Measurements from ENCODE around the gene SIX6.
"Not testable (repeated sequence)": the region's sequence is repeated elsewhere in the genome, so short reads cannot be mapped to it uniquely, and the experiment has no call there.

Gene SIX6

DNA sequence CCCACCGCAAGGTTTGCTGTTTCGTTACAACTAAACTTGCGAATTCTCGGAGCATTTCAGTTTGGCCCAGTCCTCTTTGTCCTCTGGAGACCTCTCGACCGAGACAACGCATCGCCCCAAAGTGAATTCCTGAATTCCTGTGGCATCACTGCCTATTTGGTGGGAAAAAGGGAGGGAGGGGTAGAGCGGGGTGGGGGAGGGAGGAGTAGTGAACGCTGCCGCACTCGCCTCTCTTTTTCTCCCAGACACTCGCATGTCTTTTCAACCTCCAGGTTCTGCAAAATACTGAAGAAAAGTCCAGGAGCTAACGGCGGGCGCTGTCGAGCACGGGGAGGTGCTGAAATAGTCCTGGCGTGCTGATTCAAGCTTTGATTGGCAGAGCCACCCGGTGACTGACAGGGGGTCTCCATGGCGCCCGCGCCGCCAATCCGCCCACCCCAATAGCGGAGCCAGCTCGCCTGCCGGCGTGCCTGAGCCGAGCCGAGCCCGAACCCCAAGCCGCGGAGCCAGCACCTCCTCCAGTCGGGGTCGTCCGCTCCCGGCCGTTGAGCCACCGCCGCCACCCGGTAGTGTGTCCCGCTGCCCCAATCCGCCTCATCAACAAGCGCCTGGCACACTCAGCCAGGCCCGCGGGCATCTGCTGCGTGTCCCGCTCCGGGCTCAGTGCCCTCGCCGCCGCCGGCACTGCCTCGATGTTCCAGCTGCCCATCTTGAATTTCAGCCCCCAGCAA, at the start of gene SIX6:
TSS of gene SIX6 (plus strand) at position 440 of the 731 bp plus-strand sequence. CDS start at position 693, 253 bp downstream.
- DNase-seq = peak; percentile 68

DNA sequence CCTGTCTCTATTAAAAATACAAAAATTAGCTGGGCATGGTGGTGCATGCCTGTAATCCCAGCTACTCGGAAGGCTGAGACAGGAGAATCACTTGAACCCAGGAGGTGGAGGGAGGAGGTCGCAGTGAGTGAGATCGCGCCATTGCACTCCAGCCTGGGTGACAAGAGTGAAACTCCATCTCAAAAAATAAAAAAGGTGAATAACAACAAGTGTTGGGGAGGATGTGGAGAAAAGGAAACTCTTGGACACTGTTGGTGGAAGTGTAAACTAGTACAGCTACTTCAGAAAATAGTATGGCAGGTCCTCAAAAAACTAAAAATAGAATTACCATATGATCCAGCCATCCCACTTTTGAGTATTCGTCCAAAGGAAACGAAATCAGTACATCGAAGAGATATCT, 28.7 kb upstream of the SIX6 start:
- not testable (repeated sequence) for DNase-seq

DNA sequence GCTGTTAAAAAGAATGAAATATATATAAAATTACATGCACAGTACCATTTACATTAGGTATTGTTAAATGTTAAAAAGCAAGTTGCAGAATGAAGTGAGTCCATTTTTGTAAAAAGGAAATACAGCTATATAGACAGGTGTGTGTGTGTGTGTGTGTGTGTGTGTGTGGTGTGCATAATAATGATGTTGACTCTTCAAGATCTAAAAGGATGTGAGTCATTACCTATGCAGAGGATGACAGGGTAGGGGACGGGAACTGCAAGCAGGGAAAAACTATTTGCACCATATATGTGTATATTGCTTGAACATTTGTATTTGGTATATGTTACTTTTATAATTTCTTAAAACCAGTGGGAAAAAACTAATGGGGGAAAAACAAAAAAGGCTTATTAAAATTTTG, 26.2 kb upstream of the SIX6 start:
- no peak for DNase-seq

DNA sequence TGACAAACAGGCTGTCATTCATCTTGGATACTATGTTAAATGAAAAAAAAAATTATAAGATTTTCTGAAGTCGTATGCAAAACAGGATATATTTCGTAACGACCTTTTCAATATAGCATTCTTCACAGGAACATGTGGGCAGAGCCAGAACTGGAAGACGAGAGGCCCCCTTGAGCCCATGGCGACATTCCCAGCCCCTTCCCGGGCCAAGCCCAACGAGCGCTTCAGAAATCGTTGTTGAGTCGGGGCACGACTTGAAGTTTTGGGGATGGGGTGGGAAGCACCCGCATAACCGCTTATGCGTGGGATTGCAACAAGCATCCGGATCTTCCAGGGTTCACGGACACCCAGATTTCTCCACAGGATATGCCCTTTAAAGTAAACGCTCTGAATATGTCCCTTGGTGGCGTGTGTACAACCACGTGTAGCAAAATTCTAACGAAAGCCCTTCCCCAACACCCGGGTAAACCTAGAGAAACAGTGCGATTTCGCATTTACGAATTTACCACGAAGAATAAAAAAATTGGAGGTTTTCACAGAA, 23.8 kb upstream of the SIX6 start:
- no peak for DNase-seq

DNA sequence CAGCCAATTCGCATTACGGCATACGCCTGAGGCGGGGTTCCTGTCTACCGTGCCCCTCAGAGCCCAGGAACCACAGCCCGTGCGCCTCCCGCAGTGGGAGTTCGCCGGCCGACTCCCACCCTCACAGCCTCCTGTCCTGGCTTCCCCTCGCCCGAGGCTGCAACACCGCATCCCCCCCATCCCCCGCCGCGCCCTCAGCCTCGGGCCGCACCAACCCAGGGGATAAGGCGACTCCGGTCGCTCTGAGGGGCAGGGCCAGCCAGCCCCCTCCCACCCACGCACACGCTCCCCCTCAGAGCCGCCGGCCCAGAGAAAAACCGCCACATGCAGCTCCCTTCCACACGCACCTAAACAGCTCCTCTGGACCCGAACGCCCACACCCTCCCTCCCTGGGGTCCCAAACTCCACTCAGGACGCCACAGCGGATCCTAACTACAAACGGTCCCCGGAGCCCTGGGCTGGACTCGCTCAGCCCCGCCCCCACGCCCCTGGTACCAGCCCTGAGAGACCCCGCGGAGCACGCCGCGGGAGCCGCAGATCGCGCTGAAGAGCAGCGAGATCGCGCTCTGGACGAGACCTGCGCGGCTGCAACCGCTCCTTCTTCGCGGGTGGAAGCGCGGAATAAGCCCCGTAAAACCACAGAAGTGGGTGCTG, 23.2 kb upstream of the SIX6 start, which contains the start of gene C14orf39:
TSS of gene C14orf39 (minus strand) at position 466 of the 654 bp plus-strand sequence. CDS start 985 bp downstream, outside the sequence.
- no peak for DNase-seq

DNA sequence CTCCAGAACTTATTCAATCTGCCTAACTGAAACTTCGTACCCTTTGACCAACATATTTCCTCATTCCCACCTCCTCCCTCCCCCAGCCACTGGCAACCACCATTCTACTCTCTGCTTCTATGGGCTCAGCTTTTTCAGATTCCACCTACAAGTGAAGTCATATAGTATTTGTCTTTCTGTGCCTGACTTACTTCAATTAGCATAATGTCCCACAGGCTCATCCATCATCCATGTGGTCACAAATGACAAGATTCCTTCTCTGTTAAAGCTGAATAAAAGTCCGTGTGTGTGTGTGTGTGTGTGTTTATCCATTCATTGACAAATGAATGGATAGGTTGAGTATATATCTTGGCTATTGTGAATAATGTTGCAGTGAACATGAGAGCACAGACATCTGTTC, 21.7 kb upstream of the SIX6 start:
- DNase-seq = no peak

DNA sequence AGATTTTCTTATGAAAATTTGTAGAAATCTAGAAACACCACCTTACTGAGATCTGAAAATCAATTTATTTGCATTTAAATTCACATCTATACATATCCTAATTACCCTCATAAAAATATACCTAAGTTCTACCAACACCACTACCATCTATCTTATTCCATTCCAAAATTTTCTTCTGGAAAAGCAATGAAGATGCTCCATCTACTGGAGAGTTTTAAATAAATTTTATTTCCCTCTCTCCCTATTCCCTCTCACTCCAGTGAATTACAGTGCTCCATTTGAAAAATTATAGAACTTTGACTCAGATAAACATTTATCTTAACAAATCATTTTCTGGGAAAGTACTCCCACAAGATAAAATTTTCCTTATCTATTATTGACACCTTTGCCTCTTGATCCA, 20.8 kb upstream of the SIX6 start:
- no peak for DNase-seq

DNA sequence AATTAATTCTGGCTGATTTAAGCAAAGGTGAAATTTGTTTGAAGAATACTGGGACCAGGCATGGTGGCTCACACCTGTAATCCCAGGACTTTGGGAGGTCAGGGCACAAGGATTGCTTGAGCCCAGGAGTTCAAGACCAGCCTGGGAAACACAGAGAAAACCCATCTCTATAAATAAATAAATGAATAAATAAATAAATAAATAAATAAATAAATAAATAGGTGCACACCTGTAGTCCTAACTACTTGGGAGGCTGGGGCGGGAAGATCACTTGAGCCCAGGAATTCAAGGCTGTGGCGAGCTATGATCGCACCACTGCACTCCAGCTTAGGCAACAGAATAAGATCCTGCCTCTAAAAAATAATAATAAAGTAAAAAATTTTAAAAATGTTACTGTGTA, 18.7 kb upstream of the SIX6 start:
- no peak for DNase-seq

DNA sequence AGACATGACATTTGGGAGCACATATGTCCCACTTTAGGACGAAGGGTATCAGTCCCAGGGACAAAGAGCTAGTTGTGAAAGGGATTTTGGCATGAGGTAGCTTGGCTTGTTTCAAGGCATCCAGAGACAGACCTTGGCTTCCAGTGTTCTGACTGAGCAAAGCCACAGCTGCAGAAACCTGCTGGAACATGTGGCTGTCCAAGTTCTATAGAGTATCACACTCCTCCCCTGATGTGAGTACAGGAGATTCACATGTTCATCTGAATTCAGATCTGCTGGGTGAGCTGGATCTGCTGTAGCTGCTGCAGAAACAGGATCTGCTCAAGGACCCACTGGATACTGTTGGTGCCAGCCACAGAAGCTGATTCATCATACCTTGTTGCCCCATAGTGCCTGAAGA, 13.0 kb upstream of the SIX6 start:
- no peak for DNase-seq

DNA sequence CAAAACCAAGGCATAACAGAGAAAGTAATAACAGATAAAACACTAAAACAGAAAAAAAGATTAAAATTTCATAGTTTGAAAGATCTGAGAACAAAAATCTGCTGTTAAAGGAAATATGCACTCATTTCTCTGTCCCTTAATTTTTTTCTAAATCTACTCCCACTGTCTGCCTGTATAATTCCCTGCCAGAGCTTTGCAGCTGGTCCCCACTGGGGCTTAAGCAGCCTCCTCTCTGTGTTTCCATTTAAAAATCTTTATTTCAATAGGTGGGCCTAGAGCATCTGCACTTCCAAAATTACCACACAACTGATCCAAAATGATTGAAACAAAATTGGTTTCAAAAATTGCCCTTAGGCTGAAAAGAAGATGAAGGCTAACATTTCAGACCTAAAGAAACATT, 6.4 kb upstream of the SIX6 start:
- no peak for DNase-seq

DNA sequence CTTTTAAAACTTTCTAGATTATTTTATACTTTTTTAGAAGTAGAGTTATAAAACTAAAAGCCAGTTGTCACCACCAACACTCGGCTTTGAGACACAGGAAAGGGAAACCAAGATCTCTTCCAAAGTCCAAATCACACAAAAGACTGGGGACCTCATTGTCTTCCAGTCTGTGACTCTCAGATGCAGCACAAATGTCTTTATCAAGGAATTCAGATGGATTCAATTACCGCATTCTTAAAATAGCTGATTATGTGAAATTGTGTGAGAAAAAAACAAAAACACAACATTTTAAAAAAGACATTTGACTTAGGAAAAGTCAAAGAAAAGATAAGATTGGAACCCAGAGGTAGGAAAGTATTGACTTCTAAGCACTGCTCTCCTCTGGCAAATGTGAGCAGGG, 3.5 kb upstream of the SIX6 start:
- no peak for DNase-seq

DNA sequence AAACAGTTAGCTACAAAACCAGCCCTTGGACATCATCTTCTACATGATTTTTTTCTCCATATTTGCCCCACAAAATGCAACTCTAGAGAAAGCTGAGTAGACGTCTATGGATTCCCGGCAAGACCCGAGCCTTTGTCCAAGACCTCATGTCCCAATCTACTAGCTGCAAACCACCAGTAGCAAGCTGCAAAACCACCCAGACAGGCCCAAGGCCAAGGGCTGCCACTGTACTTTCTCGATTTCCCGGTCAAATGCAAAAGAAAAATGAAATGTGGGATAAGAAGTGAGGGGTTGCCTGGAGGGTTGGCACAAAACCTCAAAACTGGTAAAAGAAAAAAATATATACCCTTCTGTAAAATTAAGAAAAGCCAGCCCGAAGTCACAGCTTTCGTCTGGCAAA, 2.9 kb upstream of the SIX6 start:
- no peak for DNase-seq

DNA sequence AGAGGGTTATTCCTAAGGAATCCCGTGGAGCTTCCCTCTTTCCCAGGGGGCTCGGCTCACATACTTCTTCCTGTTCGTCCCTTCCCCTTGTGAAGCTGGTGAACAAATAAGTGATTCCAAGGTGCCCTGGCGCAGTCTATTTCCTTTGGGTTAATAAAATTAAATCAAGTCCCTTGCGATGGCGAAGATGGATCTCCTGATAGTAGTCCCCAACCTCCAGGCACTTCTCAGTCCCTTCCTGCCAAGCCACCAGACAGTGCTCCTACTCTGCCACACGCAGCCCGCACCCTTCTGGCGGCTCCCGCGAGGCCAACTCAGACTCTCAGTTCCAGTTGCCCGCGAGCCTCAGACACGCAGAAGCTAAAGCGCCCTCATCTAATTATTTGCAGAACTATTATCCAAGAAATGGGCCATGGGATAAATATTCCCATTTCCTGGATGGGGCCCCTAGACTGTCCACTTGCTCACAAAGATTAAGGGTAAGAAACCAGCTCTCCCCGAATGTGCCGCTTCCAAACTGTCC, 2.4 kb upstream of the SIX6 start:
- no peak for DNase-seq

DNA sequence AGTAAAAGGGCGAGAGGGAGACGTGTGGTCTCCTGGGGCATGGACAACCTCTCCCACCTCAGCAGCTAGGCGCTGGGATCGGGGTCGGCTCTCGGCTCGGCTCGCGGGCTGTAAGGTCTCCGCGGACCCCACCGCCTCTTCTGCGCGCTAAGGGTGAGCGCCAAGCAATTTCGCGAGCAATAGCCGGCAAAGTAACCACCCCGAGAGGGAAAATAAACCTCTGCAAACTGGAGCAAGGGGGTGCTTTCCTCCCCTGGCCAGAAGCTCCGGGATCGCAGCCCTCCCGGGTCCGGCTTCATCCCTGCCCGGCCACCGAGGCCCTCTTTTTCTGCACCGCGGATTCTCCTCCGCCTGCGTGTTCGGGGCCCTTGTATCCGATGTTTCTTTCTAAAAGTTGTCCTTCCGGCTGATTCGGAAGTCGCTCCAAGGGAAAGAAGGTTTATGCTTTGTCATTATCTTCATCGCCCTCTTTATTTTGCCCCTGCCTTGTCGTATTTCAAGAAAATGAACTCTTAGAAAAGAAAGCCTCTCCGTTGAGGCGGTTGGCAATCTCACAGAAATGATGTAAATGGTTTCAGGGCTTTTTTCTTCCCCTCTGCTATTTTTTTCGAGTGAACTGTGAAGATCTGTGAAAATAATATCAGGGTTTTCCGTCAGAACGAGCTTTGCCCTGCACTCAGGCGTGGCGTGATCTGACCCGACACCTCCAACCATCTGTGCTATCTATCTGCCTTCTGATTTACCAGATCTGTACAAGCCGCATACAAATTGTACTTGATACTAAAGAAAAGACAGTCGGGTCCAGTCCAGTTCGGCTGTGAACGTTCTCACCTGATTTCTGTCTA, 1.7 kb upstream of the SIX6 start:
- no peak for DNase-seq

DNA sequence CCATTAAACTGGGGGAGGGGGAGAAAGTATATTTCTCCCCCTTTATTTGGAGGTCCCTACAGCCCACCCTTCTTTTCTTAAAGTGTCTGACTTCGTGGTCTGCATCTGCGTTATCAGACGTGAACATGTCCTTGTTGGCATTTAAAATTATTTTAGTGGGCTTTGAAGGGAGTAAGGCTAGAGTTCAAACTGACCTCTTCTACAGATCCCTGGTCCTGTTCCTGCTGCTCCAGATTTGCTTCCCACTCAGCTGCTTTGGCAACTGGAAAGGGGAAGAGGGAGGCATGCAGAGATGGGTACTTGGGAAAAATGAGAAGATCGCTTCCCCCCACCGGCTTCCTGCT, 611 bp upstream of the SIX6 start:
- no peak for DNase-seq

DNA sequence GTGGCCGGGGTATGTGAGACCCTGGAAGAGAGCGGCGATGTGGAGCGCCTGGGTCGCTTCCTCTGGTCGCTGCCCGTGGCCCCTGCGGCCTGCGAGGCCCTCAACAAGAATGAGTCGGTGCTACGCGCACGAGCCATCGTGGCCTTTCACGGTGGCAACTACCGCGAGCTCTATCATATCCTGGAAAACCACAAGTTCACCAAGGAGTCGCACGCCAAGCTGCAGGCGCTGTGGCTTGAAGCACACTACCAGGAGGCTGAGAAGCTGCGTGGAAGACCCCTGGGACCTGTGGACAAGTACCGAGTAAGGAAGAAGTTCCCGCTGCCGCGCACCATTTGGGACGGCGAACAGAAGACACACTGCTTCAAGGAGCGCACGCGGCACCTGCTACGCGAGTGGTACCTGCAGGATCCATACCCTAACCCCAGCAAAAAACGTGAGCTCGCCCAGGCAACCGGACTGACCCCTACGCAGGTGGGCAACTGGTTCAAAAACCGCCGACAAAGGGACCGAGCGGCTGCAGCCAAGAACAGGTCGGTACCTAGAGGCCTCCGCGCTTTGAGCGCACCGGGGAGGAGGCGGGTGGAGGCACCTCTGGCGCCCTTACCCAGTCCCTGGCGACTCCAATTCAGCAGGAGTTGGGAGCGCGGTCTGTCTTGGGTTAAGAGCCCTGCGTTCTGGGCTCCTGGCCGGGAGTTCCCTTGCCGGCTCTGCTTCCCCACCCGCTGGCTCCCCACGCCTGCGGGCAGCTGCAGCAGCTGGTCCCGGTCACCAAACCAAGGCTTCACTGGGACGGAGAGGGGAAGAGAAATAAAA, 700 bp downstream of the SIX6 start:
- no peak for DNase-seq

DNA sequence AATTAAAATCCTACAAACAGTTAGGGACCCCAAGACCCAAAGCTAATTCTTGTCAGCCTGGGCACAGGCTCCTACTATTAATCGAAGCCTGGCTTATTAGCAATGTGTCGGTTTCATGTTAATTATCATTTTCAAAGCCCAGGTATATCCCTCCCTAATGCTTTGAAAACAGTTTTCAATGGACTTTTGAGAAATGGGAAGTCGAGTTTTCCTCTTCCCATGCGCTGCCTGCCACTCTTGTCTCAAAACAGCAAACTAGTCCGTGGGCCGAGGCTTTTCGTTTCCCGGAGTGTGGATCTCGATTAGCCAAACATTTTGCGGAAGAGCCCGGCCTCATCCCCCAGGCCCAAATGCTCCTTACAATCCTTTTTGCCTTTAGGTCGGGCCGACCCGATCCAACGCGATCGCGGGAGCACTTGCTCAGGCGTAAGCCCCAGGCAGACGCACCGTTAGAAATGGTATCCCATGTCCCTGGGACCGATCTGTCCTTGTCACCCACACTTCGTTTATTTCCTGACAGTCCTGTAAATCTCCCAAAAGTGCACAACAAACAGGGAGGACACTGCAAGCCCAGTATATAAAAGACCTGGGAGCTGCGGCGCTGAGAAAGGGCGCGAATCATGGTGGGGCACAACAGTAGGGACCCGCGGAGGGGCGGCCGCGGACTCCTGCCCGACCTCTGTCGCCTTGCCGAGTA, 1.5 kb downstream of the SIX6 start:
- DNase-seq = no peak

DNA sequence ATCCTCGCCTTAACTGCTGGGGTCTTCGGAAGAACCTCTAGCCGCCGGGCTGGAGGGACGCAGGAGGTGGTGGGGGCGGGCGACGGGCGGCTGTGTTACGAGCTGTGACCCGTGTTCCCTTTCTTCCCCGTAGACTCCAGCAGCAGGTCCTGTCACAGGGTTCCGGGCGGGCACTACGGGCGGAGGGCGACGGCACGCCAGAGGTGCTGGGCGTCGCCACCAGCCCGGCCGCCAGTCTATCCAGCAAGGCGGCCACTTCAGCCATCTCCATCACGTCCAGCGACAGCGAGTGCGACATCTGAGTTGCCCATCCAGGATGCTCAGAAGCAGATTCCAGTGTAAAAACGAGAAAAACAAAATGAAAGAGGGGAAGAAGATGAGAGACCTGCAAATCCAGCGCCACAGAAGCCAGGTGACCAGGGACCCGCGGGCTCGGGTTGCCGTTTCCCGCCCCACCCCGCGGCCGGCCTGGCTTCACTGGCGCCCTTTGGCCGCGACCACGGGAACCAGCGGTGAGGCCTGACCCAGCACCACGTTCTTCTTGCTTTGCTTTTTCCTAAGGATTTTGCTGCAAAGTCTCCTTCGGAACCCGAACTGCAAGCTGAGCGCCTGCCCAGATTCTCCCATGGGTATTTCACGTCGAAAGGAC, 2.1 kb downstream of the SIX6 start:
- no peak for DNase-seq

DNA sequence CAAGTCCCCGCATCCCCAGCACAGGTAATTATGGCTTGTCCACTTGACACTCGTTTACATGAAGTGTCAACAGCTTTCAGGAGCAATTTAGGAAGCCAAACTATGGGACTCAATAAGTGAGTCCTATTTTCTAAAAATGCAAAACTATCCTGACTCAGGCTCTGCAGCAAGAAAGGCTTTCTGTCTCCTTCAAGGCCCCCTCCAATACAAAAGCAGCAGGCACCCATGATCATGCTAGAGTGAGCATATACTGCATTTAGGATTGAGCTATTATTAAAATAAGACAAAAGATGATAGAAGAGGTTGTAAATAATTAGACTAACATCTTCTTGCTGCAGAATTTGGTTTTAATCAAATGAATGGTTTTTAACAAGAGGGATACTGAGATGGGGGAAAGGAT, 3.2 kb downstream of the SIX6 start:
- no peak for DNase-seq

DNA sequence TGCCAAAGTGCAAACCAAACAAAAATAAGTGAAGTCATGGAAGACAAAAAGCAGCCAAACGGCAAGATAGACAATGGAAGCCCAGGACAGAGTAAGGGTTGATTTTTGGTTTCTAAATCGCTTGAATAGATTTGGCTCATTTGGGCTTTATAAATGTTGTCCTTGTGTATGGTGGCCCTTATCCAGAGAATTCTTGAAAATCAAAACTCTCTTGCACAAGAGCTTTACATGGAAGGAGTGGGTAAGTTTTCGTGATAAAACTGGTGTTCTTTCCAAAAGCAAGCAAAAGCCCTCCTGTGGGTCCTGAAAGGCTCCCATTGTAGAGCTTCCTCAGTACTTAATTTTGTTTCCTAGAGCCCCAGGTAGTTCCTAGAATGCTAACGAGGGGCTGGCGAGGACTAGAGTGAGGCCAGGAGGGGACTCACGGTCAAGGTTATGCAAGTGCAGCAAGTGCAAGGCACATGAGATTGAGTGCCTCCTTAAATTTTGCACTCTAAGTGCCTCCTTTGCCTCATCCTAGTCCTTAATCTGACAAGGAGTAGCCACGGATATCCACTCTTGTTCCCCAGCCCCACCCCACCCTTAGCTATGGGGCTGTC, 4.1 kb downstream of the SIX6 start:
- no peak for DNase-seq

DNA sequence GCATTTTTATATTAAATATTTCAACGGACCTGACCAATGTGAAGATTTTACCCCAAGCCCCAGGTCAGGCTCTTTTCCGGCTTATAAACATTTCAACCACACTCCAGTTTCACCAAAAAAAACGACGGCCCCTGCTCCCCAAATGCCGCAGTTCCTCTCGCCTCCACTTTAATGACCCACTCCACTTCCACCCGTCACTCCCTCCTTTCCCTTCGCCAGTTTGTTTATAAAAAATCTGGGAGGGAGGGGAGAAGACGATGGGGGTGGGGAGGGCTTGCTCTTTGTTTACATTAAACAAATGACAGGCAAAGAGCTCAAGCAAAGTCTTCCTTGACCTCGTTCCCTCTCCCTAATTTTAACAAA, 5.4 kb downstream of the SIX6 start:
- DNase-seq = peak; percentile 57

Measured in NCI-H1436 (cell line).